ENCODE data around the gene HIF1A. TPM values are rescaled to one million over a fixed set of nuclear protein-coding genes. Genes with fewer than 3 reads are reported as not detected.

Gene HIF1A
- total RNA-seq, 4 donors from 2014 or later: 50.0 to 137 (median 83.0) TPM

GRCh38 chr14:61675291-61675690 lies 20.0 kb upstream of the HIF1A start:
- TF ChIP-seq POLR2A (IDR thresholded peaks at IDR 0.05) (no peak), CTCF (IDR thresholded peaks at IDR 0.05) (no peak)

GRCh38 chr14:61677479-61677878 lies 17.8 kb upstream of the HIF1A start:
- Histone ChIP-seq H3K36me3 (no peaks in the 10 kb centered on the region), H3K27me3 (no peaks in the 10 kb centered on the region), H3K9me3 (no peaks in the 10 kb centered on the region), H3K27ac (no peak overlapping the region), H3K4me3 (no peak overlapping the region), H3K4me1 (no peaks in the 10 kb centered on the region)
- no peak for DNase-seq
- no peak for TF ChIP-seq CTCF (IDR thresholded peaks at IDR 0.05)
- TF ChIP-seq POLR2A (IDR thresholded peaks at IDR 0.05): no peak
- intact Hi-C loops (cut with DNase I; ENCODE audit: low total_unique reads): no loop called here

More at GRCh38 chr14:61675291-61675690, 20.0 kb upstream of the HIF1A start:
- intact Hi-C loops (cut with DNase I; ENCODE audit: low total_unique reads): no loop called here
- H3K9me3 ChIP-seq: no peaks in the 10 kb centered on the region
- H3K27me3 ChIP-seq: no peaks in the 10 kb centered on the region
- DNase-seq: no peak
- H3K27ac ChIP-seq: no peak overlapping the region
- H3K4me3 ChIP-seq: no peak overlapping the region
- no peaks in the 10 kb centered on the region for H3K36me3 ChIP-seq
- no peaks in the 10 kb centered on the region for H3K4me1 ChIP-seq

GRCh38 chr14:61678975-61679374 lies 16.3 kb upstream of the HIF1A start:
- no peak for DNase-seq
- TF ChIP-seq CTCF (IDR thresholded peaks at IDR 0.05) (no peak), POLR2A (IDR thresholded peaks at IDR 0.05) (no peak)
- Histone ChIP-seq H3K27me3 (no peaks in the 10 kb centered on the region), H3K36me3 (no peaks in the 10 kb centered on the region), H3K9me3 (no peaks in the 10 kb centered on the region), H3K4me3 (no peak overlapping the region), H3K4me1 (no peaks in the 10 kb centered on the region), H3K27ac (no peak overlapping the region)
- intact Hi-C loops (cut with DNase I; ENCODE audit: low total_unique reads): no loop called here

- no peak for DNase-seq
- Histone ChIP-seq H3K36me3 (no peaks in the 10 kb centered on the region), H3K4me1 (no peaks in the 10 kb centered on the region), H3K4me3 (no peak overlapping the region), H3K27me3 (no peaks in the 10 kb centered on the region), H3K27ac (no peak overlapping the region), H3K9me3 (no peaks in the 10 kb centered on the region)
- TF ChIP-seq CTCF (IDR thresholded peaks at IDR 0.05) (no peak), POLR2A (IDR thresholded peaks at IDR 0.05) (no peak)
- intact Hi-C loops (cut with DNase I; ENCODE audit: low total_unique reads): no loop called here
Observed at GRCh38 chr14:61681413-61681812, 13.9 kb upstream of the HIF1A start.

- no peak for DNase-seq
- H3K4me1 ChIP-seq: no peaks in the 10 kb centered on the region
- no peak overlapping the region for H3K27ac ChIP-seq
- H3K9me3 ChIP-seq: no peaks in the 10 kb centered on the region
- no peak overlapping the region for H3K4me3 ChIP-seq
- TF ChIP-seq POLR2A (IDR thresholded peaks at IDR 0.05): no peak
- no peak for TF ChIP-seq CTCF (IDR thresholded peaks at IDR 0.05)
- no peaks in the 10 kb centered on the region for H3K27me3 ChIP-seq
- intact Hi-C loops (cut with DNase I; ENCODE audit: low total_unique reads): no loop called here
- H3K36me3 ChIP-seq: no peaks in the 10 kb centered on the region
Observed at GRCh38 chr14:61683108-61683507, 12.2 kb upstream of the HIF1A start.

Measured in uterus (tissue), 4 donors.